Kasumi-1 (cell line): Measurements from ENCODE around the gene THRA.

Source experiments
- DNase-seq, 2 experiments: peaks; one replicate each; lab custom pipeline; 2025; lab: John Stamatoyannopoulos, UW

Gene THRA

DNA sequence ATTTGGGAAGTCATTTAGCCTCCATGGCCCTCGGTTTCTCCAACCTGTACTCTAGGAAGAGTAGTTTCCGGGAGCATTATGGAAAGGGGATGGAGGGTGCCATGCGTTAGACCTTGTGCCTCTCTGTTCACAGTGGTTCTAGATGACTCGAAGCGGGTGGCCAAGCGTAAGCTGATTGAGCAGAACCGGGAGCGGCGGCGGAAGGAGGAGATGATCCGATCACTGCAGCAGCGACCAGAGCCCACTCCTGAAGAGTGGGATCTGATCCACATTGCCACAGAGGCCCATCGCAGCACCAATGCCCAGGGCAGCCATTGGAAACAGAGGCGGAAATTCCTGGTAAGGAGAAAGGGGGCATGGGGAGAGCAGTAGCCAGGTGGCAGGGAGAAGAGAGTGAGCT, 21.7 kb downstream of the THRA start:
- no peak for DNase-seq

DNA sequence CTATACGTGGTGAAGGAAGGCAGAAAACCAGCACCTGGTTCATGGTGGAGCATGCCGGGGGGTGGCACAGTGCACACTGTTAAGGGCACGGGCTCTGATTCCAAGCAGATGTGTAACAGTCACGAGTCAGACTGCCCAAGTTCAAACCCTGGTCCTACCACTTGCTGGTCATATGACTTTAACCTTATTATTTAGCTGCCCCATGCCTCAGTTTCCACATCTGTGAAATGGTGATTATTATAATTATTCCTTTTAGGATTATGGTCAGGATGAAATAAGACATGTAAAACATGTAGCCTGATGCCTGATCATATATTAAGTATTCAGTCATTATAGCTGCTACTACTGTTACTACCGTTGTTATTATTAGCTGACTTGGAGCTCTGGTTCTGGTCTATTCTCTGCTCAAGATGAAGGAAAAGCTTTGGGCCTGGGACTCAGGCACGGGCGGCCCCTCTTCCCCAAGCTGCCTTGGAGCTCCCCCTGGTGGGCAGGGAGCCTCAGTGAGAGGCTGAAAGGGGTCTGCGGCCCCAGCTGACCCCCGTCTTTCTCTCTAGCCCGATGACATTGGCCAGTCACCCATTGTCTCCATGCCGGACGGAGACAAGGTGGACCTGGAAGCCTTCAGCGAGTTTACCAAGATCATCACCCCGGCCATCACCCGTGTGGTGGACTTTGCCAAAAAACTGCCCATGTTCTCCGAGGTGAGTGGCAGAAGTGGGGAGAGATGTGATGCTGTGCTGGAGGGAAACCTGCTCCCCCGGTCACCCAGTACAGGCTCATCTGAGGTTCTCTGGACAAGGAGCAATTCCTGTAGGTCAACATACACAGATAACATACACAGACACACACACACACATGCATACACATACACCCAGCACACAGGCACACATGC, 23.6 kb downstream of the THRA start:
- DNase-seq = peak; percentile 33 to 39

DNA sequence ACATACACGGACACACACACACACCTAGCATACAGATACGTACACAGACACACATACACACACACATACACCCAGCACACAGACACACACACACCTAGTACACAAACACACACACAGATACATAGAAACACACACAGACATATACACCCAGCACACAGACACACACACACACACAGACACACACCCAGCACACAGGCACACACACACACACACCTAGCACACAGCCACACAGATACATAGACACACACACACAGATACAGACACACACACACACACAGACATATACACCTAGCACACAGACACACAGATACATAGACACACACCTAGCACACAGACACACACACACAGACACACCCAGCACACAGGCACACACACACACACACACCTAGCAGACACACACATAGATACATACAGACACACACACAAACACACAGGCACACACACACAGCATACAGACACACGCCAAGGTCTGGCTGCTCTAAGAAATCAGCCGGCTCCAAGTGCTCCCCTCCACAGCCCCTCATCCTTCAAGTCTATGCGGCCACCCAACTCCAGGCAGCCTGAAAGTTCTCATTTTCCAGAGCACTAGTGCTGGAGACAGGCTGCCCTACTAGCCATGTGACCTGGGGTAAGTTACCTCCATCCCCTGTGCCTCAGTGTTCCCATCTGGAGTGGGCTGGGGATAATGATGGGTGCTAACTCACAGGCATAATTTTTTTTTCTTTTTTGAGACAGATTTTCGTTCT, 24.5 kb downstream of the THRA start:
- DNase-seq = no peak

DNA sequence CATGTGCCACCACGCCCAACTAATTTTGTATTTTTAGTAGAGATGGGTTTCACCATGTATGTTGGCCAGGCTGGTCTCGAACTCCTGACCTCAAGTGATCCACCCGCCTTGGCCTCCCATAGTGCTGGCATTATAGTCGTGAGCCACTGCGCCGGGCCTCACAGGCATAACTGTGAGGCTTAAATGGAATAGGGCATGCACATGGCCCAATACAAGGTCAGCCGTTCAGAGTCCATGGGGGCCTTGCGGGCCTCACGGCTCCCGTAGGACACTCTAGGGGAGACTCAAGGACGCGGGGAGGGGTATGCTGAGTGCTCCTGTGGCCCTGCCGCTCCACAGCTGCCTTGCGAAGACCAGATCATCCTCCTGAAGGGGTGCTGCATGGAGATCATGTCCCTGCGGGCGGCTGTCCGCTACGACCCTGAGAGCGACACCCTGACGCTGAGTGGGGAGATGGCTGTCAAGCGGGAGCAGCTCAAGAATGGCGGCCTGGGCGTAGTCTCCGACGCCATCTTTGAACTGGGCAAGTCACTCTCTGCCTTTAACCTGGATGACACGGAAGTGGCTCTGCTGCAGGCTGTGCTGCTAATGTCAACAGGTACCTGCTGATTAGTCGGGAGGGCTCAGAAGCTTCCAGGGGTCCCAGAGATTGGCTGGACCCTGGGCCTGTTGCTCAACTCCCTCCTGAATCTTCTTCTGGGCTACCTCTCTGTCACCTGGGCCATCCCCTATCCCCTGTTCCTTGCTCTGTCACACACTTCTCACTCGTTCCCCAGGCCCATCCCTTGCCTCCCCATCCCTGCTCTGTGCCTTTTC, 25.3 kb downstream of the THRA start:
- no peak for DNase-seq

DNA sequence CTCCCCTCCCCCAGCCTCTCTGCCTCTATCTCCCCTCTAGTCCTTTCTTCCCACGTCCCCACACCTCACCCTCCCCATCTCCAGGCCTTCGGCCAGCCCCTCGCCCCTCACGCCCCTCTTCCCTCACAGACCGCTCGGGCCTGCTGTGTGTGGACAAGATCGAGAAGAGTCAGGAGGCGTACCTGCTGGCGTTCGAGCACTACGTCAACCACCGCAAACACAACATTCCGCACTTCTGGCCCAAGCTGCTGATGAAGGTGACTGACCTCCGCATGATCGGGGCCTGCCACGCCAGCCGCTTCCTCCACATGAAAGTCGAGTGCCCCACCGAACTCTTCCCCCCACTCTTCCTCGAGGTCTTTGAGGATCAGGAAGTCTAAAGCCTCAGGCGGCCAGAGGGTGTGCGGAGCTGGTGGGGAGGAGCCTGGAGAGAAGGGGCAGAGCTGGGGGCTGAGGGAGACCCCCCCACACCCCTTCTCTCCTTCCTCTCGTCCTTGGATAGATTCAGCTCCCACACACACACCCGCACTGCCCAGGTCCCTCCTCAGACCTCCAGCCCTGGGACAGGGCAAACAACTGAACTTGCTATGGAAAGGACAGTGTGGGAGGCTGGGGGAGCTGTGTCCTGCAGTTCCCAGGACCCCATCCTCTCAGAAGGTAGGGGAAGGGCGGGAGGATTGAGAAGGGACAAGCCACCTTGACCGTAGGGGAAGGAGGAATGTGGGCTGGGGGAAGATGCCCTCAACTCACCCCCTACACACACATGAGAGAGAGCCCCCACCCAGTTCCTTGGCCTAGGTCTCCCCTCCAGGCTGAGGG, 26.5 kb downstream of the THRA start:
- no peak for DNase-seq

DNA sequence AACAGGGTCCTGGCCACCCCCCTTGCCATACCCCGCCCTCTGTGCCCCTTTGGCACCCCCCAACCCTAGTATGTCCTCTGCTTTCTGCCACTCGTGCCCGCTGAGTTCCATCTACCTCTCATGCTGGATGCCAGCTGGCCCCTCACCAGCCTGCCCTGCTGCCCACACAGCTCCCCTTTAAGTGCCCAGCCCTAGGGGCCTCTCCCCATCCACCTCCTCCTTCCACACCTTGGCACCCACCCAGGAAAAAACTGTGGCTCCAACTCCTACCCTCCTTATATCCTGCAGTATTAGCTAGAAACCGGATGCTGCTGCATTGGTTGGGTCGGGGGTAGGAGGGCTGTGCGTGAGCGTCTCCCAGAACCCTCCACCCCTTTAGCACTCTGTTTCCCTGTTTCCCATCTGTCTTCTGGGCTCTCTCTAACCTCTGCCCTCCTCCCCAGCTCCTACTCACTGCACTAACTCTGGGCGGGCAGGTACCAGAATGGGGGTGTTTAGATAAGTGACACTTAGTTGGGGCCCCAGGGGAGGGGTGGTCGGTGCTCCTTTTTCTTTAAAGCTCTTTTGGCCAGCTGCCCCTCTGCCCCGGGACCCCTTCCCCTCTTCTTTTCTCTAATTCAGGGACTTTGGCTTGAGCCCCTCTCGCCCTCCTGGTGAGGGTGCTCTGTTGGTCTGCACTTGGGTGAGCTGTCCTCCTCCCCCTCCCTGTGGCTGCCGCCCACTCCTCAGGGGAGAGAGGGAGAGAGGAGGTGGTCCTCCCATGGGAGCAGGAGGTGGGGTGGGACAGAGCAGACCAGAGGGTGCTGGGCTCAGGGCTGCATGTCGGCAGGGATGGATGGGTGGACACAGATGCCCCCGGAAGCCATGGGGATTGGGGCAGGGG, 27.7 kb downstream of the THRA start:
- no peak for DNase-seq

DNA sequence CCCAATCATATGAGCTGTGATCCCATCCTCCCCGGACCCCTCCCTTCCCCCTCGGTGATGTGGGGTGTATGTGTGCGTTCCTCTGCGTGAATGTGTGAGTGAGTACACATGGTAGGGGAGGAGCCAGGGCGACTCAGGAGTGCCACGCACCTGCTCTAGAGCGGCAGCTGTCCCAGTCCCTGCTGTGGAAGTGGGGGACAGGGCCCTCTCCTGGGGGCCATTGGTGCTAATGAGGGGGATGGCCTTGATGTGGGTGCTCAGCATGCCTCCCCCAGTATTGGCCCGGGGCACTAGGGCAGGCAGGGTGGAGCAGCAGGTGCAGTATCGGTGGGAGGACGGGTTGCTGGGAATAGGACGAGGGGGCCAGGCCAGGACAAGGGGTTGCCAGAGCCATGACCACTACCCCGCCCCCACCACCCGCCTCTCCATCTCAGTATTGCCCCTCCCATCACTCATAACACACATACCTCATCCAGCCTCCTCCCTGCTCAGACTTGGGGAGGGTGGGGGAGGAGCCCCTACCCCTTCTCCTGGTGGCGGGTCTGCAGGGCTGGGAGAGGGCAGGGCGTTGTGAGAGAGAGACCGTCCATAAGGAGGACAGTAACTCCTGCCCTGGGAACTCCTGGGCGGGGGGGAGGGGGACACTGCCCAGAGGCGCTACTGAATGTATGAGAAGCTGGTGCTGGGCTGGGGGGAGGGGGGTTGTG, 29.1 kb downstream of the THRA start:
- DNase-seq = no peak

DNA sequence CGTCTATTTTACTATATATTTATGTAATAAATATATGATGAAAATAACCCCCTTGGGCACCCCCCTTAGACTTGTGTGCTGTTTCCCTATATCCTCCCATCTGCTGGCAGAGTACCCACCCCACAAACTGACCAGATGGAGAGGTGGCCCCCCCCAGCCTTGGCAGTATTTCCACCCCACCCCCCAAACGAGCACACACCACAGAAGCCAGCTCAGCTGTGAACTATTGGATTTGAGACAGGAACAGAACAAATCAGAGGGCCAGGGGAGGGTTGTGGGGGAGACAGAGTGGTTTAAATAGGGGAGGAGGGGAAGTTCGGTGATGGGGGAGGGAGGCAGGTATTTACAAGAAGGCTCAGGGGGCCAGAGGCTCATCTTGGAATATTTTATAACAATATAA, 29.8 kb downstream of the THRA start:
- DNase-seq = no peak

DNA sequence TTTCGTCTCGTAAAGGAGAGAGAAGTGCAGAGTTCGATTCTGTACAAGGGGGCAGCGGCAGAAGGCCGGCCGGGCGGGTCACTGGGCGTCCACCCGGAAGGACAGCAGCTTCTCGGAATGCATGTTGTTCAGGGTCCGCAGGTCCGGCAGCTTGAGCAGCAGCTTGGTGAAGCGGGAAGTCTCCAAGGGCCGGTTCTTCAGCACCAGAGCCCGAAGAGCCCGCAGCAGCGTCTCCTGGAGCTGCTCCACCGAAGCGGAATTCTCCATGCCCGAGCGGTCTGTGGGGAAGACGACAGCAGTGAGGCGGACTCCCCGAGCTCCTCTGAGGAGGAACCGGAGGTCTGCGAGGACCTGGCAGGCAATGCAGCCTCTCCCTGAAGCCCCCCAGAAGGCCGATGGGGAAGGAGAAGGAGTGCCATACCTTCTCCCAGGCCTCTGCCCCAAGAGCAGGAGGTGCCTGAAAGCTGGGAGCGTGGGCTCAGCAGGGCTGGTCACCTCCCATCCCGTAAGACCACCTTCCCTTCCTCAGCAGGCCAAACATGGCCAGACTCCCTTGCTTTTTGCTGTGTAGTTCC, 30.3 kb downstream of the THRA start:
- DNase-seq = no peak

DNA sequence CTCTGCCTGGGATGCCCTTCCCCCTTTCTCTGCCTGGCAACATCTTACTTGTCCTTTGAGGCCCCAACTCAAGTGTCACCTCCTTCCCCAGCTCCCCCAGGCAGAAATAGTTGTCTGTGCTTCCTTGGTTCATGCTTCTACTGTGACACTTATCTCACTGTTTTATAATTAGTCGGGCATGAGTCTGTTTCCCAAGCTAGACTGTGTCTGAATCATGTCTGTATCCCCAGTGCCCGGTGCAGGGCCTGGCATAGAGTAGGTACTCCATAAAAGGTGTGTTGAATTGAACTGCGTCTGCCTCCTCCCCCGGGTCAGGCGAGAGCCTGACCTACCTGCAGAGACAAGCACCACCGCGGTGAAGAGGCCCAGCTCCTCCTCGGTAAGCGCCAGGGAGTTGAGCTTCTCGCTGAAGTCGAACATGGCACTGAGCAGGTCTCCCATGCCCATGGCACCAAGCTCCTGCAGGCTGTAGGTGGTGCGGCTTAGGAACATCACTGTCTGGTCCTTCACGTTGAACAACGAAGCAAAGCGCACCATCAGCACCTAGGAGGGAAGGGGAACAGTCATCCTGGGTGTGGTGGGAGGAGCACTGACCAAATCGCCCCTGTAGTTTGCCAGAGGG, 30.9 kb downstream of the THRA start:
- no peak for DNase-seq

DNA sequence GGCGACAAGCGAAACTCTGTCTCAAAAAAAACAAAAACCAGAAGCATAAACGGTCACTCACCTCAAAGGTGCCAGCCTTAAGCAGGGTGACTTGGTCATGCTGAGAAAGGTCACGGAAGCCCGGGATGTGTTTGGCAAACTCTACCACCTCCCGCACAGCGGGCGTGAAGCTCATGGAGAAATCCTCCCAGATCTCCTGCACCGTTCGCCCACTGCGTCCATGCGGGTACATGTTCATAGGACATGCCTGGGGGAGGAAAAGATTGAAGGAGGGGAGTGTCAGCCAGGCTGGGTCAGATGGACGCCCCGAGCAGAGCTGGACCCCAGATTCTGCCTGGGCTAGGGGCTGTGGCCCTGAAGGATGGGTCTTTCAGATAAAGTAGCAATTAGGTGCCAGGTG, 32.1 kb downstream of the THRA start:
- no peak for DNase-seq

DNA sequence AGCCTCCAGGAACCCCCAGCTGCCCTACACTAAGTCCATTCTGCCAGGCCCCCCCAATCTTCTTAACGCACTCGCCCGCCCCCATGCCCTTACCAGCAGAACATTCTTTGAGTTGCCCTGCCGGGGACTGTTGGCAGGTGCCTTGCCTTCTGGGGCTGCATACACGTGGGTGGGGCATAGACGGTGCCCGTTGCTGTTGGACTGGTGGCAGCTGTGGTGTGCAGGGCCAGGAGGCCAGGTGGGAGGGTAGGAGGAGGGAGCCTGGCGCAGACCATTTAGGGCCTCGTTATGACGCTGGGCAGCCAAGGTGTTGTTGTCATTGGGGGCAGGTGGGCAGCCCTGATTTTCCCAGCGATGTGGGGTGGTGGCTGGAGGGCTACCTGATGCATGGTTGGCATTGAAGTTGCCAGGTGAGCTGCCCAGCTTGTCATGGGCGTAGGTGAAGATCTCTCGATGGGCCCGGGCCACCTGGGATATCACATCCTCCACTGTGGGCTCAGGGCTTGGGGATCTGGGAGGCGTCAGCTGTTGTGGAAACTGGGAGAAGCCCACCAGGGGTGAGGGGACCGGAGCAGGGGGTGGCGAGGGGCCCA, 32.7 kb downstream of the THRA start:
- DNase-seq = no peak

DNA sequence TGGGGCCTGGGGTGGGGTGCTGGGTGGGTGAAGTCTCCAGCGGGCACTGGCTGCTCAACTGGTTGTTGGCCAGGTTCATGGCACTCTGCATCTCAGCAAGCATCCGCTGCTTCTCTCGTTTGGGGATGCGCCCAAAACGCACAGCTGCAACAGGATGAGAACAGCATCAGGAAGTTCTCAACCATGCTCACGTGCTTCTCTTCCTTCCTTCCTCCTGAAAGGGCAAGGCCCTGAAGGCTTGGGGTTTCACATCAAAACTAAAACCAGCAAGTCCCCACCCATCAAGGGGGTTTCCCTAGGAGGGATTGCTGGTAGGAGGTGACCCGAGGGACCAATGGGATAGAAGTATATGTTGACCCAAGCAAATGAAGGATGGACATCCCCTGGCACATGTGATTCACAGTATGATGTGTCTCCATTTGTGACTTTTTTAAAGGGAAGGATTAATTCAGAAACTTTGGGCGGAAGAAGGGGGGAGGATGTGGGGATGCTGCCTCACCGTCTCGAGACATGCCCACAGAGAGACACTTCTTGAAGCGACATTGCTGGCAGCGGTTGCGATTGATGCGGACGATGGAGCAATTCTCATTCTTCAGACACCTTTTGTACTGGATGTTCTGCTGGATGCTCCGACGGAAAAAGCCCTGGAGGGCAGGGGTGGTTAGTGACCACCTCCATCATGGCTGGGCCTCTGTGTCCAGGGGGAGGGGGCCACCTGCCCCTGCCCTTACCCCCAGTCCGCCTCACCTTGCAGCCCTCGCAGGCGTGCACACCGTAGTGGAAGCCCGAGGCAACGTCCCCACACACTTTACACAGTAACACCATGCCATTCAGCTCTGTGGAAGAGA, 33.4 kb downstream of the THRA start:
- DNase-seq = peak; percentile 51 to 62

DNA sequence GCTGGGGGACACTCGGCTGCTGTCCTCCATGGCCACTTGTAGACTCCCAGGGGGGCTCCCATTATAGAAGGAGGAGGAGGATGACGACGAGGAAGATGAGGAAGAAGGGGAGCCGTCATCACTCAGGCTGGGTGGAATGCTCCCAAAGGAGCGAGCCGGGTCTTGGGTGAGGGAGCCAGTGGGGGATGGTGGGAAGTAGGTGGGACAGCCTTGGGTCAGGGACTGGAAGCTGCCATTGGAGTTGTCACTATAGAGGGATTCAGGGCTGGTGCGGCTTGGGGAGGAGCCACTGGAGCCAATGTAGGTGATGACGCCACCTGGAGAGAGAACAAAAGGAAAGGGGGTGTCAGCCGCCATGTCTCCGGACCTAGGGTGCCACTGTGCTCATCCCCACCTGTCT, 34.3 kb downstream of the THRA start:
- DNase-seq = no peak

DNA sequence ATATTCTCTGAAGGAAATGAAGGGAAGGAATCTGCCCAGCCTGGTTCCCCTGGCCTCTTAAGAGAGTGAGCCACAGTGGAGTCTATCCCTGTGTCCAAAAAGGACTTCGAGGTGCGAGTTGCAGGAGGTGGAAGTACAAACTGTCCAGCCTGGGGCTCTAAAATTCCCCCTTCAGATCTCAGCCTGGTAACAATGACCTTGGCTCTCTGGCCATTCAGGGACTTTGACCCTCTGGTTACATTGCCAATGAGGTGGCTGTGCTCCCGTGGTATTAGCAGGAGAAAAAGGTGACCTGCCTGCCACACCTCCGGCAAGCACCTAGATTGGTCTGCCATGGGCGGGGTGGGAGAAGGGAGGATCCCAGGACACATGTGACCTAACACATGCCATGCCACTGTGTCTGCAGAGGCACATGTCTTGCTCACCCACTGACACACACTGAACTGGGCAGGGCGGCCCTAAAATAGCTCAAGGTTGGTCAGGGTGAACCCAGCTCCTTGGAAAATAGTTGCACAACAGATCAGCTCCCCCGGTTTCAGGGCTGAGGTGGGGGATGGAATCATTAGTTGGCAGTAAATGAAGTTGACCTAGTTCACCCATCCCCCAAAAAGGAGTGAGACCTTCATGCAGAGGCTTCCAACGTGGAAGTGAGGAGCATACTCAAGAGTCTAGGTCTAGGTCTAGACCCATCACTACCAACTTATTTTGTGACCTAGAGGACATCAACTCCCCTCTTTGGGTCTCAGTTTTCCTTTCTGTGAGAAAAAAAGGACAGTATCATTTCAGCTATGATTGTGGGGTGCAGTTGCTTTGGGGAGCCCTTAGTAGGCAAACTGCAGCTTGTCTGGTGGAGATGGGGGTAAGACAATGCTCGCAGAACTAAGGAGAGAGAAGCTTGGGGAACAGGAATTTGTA, 35.4 kb downstream of the THRA start:
- no peak for DNase-seq

DNA sequence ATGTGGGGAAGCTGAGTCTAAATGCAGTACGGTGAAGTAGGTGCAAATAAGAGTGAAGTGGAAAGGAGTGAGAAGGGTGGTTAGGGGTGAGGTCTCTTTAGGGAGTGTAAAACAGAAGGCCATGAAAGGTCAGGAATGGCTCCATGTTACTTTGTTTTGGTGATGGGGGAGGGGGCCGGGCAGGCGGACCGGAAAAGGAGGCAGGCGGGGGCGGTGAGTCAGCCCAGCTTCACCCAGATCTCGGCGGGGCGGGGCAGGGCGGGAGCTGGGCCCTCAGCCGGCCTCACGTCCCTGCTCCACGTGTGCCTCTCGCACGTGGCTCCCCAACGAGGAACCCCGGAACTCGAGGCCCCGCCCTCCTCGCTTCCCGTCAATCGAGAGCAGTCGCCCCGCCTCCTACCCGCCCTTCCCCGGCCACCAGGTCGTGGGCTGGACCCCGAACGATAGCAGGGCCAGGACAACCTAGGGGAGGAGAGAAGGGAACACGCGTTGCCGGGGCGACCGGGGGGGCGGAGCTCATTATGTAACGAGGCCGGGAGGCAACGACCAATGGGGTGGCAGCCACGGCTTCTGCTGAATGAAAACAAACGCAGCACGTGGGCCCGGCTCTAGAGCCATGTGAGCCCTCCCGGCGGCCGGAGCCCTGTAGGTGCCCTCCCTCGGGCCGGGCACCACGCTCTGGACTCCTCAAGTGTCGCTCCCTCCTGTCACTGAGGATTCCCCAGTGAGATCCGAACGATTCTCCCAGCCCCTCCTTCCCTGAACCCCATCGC, 36.3 kb downstream of the THRA start:
- peak; percentile 97 for DNase-seq
